GM23338 (cell line): ENCODE data around the gene NUCKS1. TPM values are rescaled to one million over a fixed set of nuclear protein-coding genes. Genes with fewer than 3 reads are reported as not detected.
A peak's percentile ranks its signal among the peaks of the same experiment; 100 is the strongest.

Experiments
- ATAC-seq: fragments of 200-7000 bp; cut with Tn5 transposase; 3 replicates; pipeline ENCODE4 v1.9.1; 2020
- DNase-seq: peaks from one replicate; pipeline ENCODE4 v3.0.0-alpha.2; 2015; ENCODE audit warnings: low spot score
- H2AFZ ChIP-seq: fragments of 200-600 bp; sonication (generic); 2 replicates; pipeline ENCODE4 v1.8.0; 2016; ENCODE audit warnings: antibody characterized with exemption, mild to moderate bottlenecking, moderate library complexity
- H3F3A ChIP-seq: fragments of 200-600 bp; sonication (generic); replicated peaks from 2 replicates; pipeline ENCODE4 v1.8.0; 2017; ENCODE audit warnings: antibody characterized with exemption, mixed run types, low read depth
- H3K27ac ChIP-seq: fragments of 200-600 bp; sonication (generic); 2 replicates; pipeline ENCODE4 v1.6.1; 2016; ENCODE audit warnings: low read depth
- H3K27me3 ChIP-seq: fragments of 200-600 bp; sonication (generic); 2 replicates; pipeline ENCODE4 v1.8.0; 2016; ENCODE audit warnings: mild to moderate bottlenecking, mixed run types, moderate library complexity; ENCODE audit not compliant: insufficient read depth
- H3K36me3 ChIP-seq: fragments of 200-600 bp; sonication (generic); 2 replicates; pipeline ENCODE4 v1.8.0; 2016; ENCODE audit warnings: mild to moderate bottlenecking; ENCODE audit not compliant: insufficient read depth
- H3K4me1 ChIP-seq: fragments of 200-600 bp; sonication (generic); 2 replicates; pipeline ENCODE4 v1.8.0; 2016; ENCODE audit warnings: mild to moderate bottlenecking, moderate library complexity; ENCODE audit not compliant: insufficient read depth
- H3K4me2 ChIP-seq: fragments of 200-600 bp; sonication (generic); 2 replicates; pipeline ENCODE4 v1.7.1; 2017; ENCODE audit warnings: mixed run types
- H3K4me3 ChIP-seq: fragments of 200-600 bp; sonication (generic); 2 replicates; pipeline ENCODE4 v1.6.1; 2016; ENCODE audit warnings: mixed run types
- H3K79me2 ChIP-seq: fragments of 200-600 bp; sonication (generic); replicated peaks from 2 replicates; pipeline ENCODE4 v1.8.0; 2017; ENCODE audit warnings: mild to moderate bottlenecking; ENCODE audit not compliant: insufficient read depth
- H3K9me2 ChIP-seq: fragments of 200-600 bp; sonication (generic); 2 replicates; pipeline ENCODE4 v1.8.0; 2017; ENCODE audit not compliant: insufficient read depth
- H4K20me1 ChIP-seq: fragments of 200-600 bp; sonication (generic); replicated peaks from 2 replicates; pipeline ENCODE4 v1.8.0; 2017; ENCODE audit warnings: mild to moderate bottlenecking; ENCODE audit not compliant: insufficient read depth
- H3K27ac Mint-ChIP-seq: 2 replicates; pipeline ENCODE4 v1.8.0; 2020; ENCODE audit warnings: inconsistent platforms, mild to moderate bottlenecking, moderate library complexity, mixed read lengths
- H3K27me3 Mint-ChIP-seq: 3 replicates; pipeline ENCODE4 v1.8.0; 2022; ENCODE audit warnings: low read depth, mild to moderate bottlenecking, moderate library complexity, mixed read lengths, inconsistent platforms; ENCODE audit not compliant: insufficient read depth, poor library complexity
- H3K36me3 Mint-ChIP-seq: 3 replicates; pipeline ENCODE4 v1.8.0; 2021; ENCODE audit warnings: low read depth, mild to moderate bottlenecking, inconsistent platforms, moderate library complexity, mixed read lengths
- H3K4me1 Mint-ChIP-seq: 3 replicates; pipeline ENCODE4 v1.8.0; 2020; ENCODE audit warnings: mild to moderate bottlenecking, inconsistent platforms, mixed read lengths
- H3K4me3 Mint-ChIP-seq: 3 replicates; pipeline ENCODE4 v1.8.0; 2021; ENCODE audit warnings: moderate library complexity, mild to moderate bottlenecking, inconsistent platforms, mixed read lengths
- H3K9me3 Mint-ChIP-seq: 3 replicates; pipeline ENCODE4 v1.8.0; 2020; ENCODE audit warnings: moderate library complexity, mild to moderate bottlenecking, inconsistent platforms, mixed read lengths
- CREB1 ChIP-seq: fragments of 250-450 bp; sonication (Bioruptor Pico); IDR thresholded peaks from 2 replicates; pipeline ENCODE4 v1.5.0; 2020; ENCODE audit warnings: low read depth, mild to moderate bottlenecking, moderate library complexity
- EZH2phosphoT487 ChIP-seq: fragments of 200-600 bp; sonication (generic); IDR thresholded peaks from one replicate; pipeline ENCODE4 v1.8.1; 2018; ENCODE audit warnings: antibody characterized with exemption; ENCODE audit not compliant: unreplicated experiment
- JUNB ChIP-seq: IDR thresholded peaks from one replicate; pipeline ENCODE4 v1.6.1; 2016; ENCODE audit warnings: antibody characterized with exemption; ENCODE audit not compliant: unreplicated experiment
- STAT1 ChIP-seq: IDR thresholded peaks from one replicate; pipeline ENCODE4 v1.6.1; 2016; ENCODE audit warnings: antibody characterized with exemption; ENCODE audit not compliant: unreplicated experiment
- polyA plus RNA-seq: library from polyadenylated mRNA; unstranded; fragments of >200 nt; fragmentation: Nextera tagmentation; extraction: Ambion mirVana; gene quantifications from 2 replicates; pipeline ENCODE4 v1.2.1, GENCODE V29; 2016
- total RNA-seq: library from RNA; depleted of rRNA; stranded (reverse); fragments of >200 nt; shearing (Covaris generic); gene quantifications from 2 replicates; pipeline ENCODE4 v1.2.3, GENCODE V29; 2014
- TF ChIP-seq, protein P1 (sequence below), 2 experiments: fragments of 200-600 bp in 1 of 2; sonication (generic) in 1 of 2; conservative IDR thresholded peaks; 2 replicates each; pipeline versions ENCODE4 v1.5.1 to v1.6.1; 2016 to 2017; ENCODE audit warnings: antibody characterized with exemption in 2 of 2, low read depth in 2 of 2, mild to moderate bottlenecking in 2 of 2, moderate library complexity in 1 of 2
- TF ChIP-seq, protein P2 (sequence below): IDR thresholded peaks from one replicate; pipeline ENCODE4 v1.6.1; 2018; ENCODE audit warnings: antibody characterized with exemption; ENCODE audit not compliant: unreplicated experiment

Gene NUCKS1
- total and polyA plus RNA-seq, 2 experiments from 2014 or later: 255 to 307 TPM

DNA sequence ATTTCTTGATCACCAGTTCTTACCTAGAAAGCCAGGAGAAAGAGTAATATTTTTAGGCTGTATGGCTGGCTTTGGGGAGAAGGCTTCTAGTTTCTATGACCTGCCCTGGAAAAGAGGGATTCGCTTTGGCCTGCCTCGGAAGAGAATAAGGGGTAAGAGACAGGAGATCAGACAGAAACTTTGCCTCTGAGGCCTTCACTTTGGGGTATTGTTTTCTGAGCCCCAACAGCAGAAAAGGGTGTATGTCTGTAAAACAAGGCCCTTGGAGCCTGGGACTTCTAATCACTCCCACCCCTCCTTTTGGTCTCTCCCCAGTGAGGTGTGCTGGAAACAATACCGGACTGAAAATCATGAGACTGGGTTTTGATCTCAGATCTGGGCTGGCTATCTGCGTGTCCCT is 74.7 kb downstream of the NUCKS1 start (continued):
- TF ChIP-seq, protein P1, sequence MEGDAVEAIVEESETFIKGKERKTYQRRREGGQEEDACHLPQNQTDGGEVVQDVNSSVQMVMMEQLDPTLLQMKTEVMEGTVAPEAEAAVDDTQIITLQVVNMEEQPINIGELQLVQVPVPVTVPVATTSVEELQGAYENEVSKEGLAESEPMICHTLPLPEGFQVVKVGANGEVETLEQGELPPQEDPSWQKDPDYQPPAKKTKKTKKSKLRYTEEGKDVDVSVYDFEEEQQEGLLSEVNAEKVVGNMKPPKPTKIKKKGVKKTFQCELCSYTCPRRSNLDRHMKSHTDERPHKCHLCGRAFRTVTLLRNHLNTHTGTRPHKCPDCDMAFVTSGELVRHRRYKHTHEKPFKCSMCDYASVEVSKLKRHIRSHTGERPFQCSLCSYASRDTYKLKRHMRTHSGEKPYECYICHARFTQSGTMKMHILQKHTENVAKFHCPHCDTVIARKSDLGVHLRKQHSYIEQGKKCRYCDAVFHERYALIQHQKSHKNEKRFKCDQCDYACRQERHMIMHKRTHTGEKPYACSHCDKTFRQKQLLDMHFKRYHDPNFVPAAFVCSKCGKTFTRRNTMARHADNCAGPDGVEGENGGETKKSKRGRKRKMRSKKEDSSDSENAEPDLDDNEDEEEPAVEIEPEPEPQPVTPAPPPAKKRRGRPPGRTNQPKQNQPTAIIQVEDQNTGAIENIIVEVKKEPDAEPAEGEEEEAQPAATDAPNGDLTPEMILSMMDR (conservative IDR thresholded peaks at IDR 0.05; ENCODE audit: low read depth in 2 of 2): no peak
- TF ChIP-seq, protein P2, sequence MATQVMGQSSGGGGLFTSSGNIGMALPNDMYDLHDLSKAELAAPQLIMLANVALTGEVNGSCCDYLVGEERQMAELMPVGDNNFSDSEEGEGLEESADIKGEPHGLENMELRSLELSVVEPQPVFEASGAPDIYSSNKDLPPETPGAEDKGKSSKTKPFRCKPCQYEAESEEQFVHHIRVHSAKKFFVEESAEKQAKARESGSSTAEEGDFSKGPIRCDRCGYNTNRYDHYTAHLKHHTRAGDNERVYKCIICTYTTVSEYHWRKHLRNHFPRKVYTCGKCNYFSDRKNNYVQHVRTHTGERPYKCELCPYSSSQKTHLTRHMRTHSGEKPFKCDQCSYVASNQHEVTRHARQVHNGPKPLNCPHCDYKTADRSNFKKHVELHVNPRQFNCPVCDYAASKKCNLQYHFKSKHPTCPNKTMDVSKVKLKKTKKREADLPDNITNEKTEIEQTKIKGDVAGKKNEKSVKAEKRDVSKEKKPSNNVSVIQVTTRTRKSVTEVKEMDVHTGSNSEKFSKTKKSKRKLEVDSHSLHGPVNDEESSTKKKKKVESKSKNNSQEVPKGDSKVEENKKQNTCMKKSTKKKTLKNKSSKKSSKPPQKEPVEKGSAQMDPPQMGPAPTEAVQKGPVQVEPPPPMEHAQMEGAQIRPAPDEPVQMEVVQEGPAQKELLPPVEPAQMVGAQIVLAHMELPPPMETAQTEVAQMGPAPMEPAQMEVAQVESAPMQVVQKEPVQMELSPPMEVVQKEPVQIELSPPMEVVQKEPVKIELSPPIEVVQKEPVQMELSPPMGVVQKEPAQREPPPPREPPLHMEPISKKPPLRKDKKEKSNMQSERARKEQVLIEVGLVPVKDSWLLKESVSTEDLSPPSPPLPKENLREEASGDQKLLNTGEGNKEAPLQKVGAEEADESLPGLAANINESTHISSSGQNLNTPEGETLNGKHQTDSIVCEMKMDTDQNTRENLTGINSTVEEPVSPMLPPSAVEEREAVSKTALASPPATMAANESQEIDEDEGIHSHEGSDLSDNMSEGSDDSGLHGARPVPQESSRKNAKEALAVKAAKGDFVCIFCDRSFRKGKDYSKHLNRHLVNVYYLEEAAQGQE: no peak
- no peak for TF ChIP-seq EZH2phosphoT487

DNA sequence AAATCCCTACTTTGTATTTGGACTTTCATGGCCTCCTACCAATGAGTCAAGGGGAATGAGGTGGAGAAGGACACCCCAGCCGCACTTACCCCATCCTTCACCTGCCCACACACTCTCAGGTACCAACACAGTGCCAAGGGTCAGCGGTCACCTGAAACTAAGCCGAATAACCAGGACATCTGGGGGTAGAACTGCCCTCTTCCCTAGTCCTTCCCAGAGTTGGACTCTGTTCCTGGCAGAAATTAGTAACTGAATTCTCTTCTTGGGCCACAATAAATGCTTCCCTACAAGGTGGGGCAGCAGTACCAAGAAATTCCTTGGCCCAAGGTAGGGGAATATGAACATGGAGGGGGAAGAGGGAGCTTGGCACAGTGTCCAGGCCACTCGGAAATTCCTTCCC is 77.0 kb downstream of the NUCKS1 start:
- no peak for TF ChIP-seq JUNB
- Histone ChIP-seq H3K4me2 (peak overlapping the region; percentile 56; the same call in 1 of the 2 replicates), H3K27me3 (no peaks in the 10 kb centered on the region), H2AFZ (no peak overlapping the region), H3K9me2 (no peaks in the 10 kb centered on the region), H3K4me3 (no peak overlapping the region), H3K79me2 (peaks cover 50% of the 10 kb centered on the region), H4K20me1 (peaks cover 4% of the 10 kb centered on the region; the same call in 1 of the 2 replicates), H3F3A (no peaks in the 10 kb centered on the region), H3K36me3 (no peaks in the 10 kb centered on the region), H3K27ac (peak overlapping the region; percentile 62), H3K4me1 (peaks cover 57% of the 10 kb centered on the region)
- Mint-ChIP-seq H3K27ac (0 out of 2 replicates have a peak overlapping the region, but pooled peaks have one; percentile 74), H3K27me3 (peaks cover 16% of the 10 kb centered on the region), H3K36me3 (no peaks in the 10 kb centered on the region), H3K4me1 (peaks cover 69% of the 10 kb centered on the region), H3K4me3 (no peak overlapping the region), H3K9me3 (no peaks in the 10 kb centered on the region)
- DNase-seq (no peak), ATAC-seq (no peak)

DNA sequence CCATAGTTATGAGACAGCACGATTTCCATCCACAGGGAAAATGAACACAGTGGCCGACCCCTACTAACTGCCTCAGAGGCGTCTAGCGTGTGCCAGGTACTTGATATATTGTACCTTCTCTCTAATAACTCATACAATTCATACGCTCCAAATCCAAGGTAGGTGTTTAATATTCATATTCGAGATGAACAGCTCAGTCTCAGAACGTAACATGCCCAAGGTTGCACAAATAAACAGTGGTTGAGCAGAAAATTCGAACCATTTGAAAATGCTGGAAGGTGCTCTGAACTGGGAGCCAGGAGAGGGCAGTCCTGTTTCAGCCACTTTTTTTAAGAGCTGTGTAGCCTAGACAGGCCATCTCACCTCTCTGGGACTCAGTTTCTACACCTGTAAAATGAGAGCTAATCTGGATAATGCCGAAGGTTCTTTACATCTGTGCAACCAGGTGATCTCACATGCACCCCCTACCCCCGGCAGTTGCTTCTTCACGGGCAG is 77.5 kb downstream of the NUCKS1 start:
- H3K4me1 ChIP-seq: peaks cover 57% of the 10 kb centered on the region
- TF ChIP-seq CREB1 (CRISPR knock-in tag): no peak
- TF ChIP-seq, protein P2: no peak
- no peak for TF ChIP-seq STAT1
- H3K4me2 ChIP-seq: peak overlapping the region; percentile 56
- Mint-ChIP-seq H3K27ac (peak overlapping the region; percentile 96), H3K9me3 (no peaks in the 10 kb centered on the region), H3K4me1 (peaks cover 71% of the 10 kb centered on the region), H3K27me3 (peaks cover 16% of the 10 kb centered on the region), H3K36me3 (no peaks in the 10 kb centered on the region), H3K4me3 (peak overlapping the region; percentile 62)
- no peak overlapping the region for H2AFZ ChIP-seq
- H3K27ac ChIP-seq: peak overlapping the region; percentile 62
- H3K79me2 ChIP-seq: peaks cover 45% of the 10 kb centered on the region
- no peak for DNase-seq
- peaks cover 4% of the 10 kb centered on the region; the same call in 1 of the 2 replicates for H4K20me1 ChIP-seq
- H3K27me3 ChIP-seq: no peaks in the 10 kb centered on the region
- no peak overlapping the region for H3K4me3 ChIP-seq
- no peaks in the 10 kb centered on the region for H3F3A ChIP-seq
- no peaks in the 10 kb centered on the region for H3K36me3 ChIP-seq
- ATAC-seq: no peak
- H3K9me2 ChIP-seq: no peaks in the 10 kb centered on the region
